Endothelial cell of hepatic sinusoid (primary cell): ENCODE data around the gene KAZN.

Experiments used
- in situ Hi-C: cut with HindIII; loops from 2 replicates; pipeline ENCODE4 v1.10.0; 2017; ENCODE audit warnings: low sequenced_read_pairs

The KAZN gene

GRCh38 chr1:14980621-14981218 lies 382.2 kb downstream of the KAZN start:
- in situ Hi-C loops, result no loop called here

- in situ Hi-C loops, result no loop called here
These were observed 383.5 kb downstream of the KAZN start for GRCh38 chr1:14982029-14982428.

- in situ Hi-C loops, result no loop called here
These were observed 384.8 kb downstream of the KAZN start for GRCh38 chr1:14983277-14983676.

- in situ Hi-C loops, result no loop called here
These were observed 387.7 kb downstream of the KAZN start for GRCh38 chr1:14986168-14986567.

GRCh38 chr1:14987829-14988603 lies 389.5 kb downstream of the KAZN start:
- in situ Hi-C loops, result no loop called here

GRCh38 chr1:14988636-14989035 lies 390.2 kb downstream of the KAZN start:
- in situ Hi-C loops, result no loop called here

- in situ Hi-C loops, result no loop called here
These were observed 391.6 kb downstream of the KAZN start for GRCh38 chr1:14989931-14990728.

- in situ Hi-C loops, result no loop called here
These were observed 394.9 kb downstream of the KAZN start for GRCh38 chr1:14993414-14993813.

- in situ Hi-C loops, result no loop called here
These were observed 395.7 kb downstream of the KAZN start for GRCh38 chr1:14994148-14994547.

GRCh38 chr1:14994841-14995437 lies 396.5 kb downstream of the KAZN start:
- in situ Hi-C loops, result loop anchor here (5.0 kb wide), 2 partner anchors 43 to 92 kb away; no protein-coding TSS in a partner anchor

- in situ Hi-C loops, result loop anchor here (5.0 kb wide), 2 partner anchors 44 to 91 kb away; no protein-coding TSS in a partner anchor
These were observed 397.9 kb downstream of the KAZN start for GRCh38 chr1:14996133-14997050.

- in situ Hi-C loops, result loop anchor here (5.0 kb wide), 2 partner anchors 45 to 90 kb away; no protein-coding TSS in a partner anchor
These were observed 399.3 kb downstream of the KAZN start for GRCh38 chr1:14997646-14998276.

GRCh38 chr1:14999441-14999840 lies 401.0 kb downstream of the KAZN start:
- in situ Hi-C loops, result loop anchor here (5.0 kb wide), 2 partner anchors 47 to 88 kb away; no protein-coding TSS in a partner anchor

- in situ Hi-C loops, result no loop called here
These were observed 401.5 kb downstream of the KAZN start for GRCh38 chr1:15000030-15000429.

- in situ Hi-C loops, result no loop called here
These were observed 402.2 kb downstream of the KAZN start for GRCh38 chr1:15000671-15001070.

- in situ Hi-C loops, result no loop called here
These were observed 402.9 kb downstream of the KAZN start for GRCh38 chr1:15001317-15001915.

GRCh38 chr1:15002325-15002724 lies 403.8 kb downstream of the KAZN start:
- in situ Hi-C loops, result no loop called here

GRCh38 chr1:15004396-15004795 lies 405.9 kb downstream of the KAZN start:
- in situ Hi-C loops, result no loop called here

- in situ Hi-C loops, result no loop called here
These were observed 406.6 kb downstream of the KAZN start for GRCh38 chr1:15005116-15005515.
